ENCODE results near the gene PTPRE.

DNA sequence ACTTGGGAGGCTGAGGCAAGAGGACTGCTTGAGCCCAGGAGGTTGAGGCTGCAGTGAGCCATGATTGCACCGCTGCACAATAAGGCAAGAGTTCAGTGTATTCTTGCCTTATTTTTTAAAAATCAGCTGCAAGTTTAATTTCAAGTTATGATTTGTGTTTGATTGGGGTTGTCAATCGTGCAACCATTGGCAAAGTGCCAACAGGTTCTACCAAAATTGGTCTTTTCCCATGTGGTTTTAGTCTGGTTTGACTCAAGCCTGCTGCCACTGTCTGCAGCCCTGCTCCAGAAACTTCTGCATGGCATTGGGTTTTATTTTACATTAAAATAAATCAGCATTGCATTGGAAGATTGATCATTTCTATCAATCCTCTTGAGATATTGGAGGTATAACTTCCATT is 72.7 kb downstream of the PTPRE start:
- TF ChIP-seq POLR2AphosphoS5 (IDR thresholded peaks at IDR 0.05; ENCODE audit: borderline replicate concordance, low read depth, low read length) (no peak), EZH2 (IDR thresholded peaks at IDR 0.05) (no peak)
